NCI-H1436 treated with DMSO at 0.1 percent for 48 hours (cell line): ENCODE measurements around the gene CEBPG.

ENCODE experiments used
- DNase-seq: peaks from one replicate; lab custom pipeline; 2025; lab: John Stamatoyannopoulos, UW

The CEBPG gene

DNA sequence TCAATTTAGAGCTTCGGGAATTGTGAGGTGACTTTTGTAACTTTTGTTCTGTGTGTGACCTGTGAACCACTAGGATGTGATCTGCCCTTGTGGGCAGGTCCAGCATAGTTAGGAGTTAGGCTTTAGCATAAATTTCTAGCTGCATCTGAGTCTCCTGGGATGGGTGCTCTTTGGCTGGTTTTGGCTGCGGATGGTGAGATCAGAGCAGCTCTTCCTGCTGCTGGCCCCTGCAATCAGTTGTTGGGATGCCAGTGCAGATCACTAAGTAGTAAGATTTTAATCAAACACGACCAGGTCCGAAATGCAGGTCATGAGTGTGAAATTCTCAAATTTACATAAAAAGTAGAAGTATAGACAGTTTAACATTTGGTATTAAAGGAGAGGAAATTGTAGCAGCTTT lies 8.5 kb downstream of the CEBPG start:
- DNase-seq: no peak

DNA sequence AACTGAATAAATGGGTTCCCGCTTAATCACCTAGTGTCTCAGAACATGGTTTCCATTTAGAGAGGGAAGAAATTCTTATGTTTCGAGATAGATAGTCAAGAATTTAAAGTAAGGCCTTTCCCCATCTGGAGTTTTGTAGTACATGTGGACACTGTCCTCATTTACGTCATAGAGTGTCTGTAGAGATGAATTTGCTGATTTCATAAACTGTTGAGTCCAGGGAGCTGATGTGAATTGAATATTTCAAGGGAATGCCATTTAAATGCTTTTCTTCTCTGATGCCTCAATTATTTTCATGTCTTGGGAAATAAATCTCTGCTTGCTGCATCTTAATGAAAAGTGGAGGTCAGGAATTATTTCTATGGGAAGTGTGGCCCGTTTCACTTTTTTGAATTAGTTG lies 9.5 kb downstream of the CEBPG start:
- DNase-seq: no peak

DNA sequence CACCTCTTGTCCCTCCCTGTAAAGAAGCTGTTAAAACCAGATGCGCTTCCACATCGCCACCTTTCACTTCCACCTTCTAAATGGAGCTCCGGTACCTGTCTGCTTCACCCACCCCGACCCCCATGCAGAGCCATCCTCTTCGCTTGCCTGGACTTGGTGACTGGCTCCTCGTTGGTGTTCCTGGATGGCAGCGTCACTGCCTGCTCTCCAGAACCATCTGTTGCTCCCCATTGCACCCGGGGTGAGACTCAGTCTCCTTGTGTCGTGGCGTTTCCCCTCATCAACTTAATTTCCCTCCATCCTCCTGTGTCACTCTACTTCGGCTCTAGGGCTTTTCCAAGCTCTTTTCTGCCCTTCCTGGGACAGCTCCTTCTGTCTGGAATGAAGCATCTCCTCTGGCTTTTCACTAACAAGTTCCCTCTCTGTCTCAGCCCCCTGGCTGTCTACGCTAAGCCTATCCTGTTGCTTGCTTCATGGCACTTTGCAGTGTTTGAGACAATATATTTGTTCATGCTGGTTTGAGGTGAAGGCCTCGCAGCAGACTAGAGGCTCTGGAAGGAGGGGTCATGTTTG lies 10.3 kb downstream of the CEBPG start:
- no peak for DNase-seq

DNA sequence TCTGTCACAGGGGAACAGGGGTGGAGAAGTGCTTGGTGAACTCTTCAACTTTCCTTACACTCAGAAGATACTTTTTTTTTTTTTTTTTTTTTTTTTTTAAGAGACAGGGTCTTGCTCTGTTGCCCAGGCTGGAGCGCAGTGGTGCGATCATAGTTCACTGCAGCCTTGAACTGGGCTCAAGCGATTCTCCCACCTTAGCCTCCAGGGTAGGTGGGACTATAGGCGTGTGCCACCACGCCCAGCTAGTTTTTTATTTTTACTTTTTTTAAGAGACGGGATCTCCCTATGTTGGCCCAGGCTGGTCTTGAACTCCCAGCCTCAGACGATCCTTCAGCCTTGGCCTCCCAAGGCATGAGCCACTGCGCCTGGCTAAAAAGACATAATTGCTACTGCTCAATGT lies 11.5 kb downstream of the CEBPG start:
- no peak for DNase-seq

DNA sequence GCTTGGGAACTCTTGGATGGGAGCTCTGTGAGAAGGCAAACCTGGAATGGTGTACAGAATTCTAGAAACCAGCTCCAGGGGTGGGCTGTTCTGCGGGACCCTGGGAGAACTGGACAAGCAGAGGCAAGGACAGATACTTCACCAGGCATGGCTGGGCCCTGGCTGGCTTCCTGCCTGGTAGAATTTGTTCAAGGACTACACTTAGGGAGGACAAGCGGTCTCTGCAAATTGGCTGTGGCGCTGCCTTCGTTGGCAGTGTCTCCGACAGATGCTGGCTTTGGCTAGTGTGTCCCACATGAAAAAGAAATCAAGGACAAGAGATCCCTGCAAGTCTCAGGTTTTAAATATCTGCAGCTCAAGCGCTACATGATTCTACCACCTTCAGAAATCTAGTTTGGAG lies 12.4 kb downstream of the CEBPG start:
- DNase-seq: no peak

DNA sequence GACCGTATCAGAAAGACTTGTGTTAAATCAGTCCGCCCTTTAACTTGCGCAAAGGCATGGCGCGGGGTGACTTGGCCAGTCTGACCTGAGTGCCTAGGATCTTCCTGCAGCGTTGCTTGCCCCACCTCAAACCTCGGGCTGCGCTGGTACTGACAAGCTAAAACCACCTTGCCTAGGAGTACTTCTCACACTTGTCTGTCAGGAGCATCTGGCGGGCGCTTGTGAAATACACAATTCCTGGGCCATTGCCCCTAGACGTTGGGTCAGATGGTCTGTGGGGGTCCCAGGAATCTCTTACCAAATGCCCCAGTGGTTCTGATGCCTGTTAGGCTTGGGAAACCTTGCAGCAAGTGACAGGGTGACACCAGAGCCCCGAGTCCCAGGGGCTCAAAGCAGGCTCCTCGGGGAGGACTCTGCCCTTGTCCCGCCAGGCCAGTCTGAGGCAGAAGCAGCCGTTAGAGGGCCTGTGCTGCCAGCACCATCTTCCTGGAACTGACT lies 12.9 kb downstream of the CEBPG start:
- no peak for DNase-seq

DNA sequence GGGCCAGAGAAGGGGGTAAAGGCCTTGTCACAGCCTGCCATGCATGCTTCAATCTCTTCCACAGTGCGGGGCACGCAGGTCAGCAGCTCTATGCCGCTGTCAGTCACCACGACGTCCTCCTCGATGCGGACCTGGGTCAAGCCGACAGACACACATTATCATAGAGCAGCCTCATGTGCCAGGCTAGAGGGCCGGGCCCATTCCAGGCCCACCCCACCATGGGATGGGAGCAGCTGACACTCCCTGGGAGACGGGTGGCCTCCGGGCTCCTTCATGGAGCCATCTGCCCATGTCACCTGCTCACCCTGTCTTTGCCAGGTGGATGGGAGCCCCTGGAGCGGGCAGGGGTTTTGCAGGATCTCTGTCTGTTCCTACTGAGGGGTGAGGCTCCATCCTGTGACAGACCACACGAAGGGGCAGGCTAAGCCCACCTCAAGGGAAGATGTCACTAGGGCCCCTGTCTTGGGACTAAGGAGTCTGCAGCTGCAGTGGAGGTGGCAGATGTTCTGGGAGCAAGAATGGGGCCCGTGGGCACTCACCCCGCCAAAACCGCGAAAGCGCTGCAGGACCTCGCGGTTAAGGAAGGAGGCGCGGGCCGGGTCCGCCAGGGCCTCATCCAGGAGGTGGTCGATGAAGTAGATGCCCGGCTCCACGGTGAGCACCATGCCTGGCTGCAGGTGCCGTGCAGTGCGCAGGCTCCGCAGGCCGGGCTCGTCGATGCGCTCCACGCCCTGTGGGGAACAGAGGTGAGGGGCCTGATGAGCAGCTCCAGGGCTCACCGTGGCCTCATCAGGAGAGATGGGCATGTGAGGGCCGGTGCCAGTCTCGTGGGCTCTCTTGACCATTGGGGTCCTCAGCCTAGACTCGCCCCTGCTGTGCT lies 14.1 kb downstream of the CEBPG start:
- DNase-seq: no peak

DNA sequence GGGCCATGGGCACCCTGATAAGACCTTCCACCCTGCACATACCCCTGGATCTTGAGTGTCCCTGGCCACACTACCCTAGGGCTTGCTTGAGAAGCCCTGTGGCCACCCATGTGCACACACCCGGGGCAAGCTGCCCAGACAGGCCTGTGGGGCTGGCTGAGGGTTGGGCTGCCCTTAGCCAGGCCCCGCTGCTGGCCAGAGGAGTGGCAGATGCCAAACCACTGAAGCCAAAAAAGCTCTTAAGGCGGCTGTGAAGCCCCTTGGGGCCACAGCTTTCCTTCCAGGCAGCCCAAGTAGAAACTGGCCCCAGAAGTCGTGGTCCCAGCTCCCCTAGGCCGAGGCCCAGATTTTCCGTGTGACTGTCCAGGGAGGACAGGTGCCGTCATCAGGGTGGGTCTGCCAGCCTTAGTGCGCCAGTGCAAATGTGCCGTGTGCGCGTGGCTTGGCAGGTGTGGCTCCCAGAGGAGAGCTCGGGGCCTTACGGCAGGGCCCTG lies 14.8 kb downstream of the CEBPG start:
- no peak for DNase-seq

DNA sequence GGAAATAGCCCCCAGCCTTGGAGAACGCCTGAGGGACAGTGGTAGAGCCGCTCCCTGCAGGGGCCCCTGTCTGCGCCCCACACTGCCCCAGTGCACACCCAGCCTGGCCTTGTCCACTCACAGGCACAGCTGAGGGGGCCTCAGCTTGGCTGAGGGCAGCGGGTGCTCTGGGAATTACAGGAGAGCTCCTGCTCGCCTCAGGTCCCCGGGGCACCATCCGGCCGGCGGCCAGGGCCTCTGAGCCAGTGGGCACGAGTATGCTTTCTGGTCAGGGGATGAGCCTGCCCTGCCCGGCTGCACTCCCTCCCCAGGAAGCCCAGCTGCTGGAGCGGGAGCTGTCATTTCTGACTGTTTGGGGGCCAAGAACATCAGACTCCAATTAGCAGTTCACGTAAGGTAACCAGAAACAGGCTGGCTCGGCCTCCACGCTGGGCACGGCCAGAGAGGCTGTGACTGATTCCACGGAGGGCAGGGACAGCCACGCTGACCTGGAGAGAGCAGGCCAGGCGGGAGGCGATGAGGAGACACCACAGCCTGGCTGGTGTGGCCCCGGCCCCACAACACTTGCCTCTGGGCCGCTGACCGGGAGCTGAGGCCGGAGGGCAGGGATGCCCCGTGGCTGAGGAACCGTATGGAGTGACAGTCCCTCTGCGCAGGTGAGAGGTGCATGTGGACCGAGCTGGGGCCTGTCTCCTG lies 15.4 kb downstream of the CEBPG start:
- DNase-seq: no peak

DNA sequence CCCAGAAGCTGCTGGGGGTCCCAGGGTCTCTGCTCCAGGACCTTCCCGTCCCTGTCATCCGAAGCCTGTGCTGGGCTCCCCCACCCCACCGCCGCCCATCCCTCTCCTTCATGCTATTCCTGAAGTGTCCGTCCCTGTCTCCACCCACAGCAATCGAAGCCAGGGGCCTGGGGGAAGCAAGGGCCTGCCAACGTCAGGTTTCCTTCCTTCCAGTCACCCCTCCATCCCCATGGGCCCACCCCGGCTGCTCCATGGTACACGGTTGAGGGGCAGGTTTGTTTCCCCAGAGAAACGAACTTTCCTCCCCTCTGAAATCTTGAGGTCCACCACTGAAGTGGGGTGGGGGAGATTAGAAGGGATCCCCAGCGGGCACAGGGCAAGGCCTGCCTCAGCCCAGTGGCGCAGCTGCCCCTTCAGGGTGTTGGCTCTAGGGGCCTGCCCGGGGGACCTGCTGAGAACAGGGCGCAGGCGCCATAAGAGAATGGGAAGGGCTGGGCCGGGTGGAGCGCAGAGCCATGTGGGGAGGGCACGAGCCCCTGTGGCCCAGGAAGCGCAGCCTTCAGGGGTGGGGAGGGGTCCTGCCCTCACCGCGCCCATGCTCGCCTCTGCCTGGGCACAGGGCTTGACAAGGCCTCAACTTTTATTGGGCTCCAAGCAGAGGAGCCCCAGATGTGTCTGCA lies 16.1 kb downstream of the CEBPG start:
- DNase-seq: no peak

DNA sequence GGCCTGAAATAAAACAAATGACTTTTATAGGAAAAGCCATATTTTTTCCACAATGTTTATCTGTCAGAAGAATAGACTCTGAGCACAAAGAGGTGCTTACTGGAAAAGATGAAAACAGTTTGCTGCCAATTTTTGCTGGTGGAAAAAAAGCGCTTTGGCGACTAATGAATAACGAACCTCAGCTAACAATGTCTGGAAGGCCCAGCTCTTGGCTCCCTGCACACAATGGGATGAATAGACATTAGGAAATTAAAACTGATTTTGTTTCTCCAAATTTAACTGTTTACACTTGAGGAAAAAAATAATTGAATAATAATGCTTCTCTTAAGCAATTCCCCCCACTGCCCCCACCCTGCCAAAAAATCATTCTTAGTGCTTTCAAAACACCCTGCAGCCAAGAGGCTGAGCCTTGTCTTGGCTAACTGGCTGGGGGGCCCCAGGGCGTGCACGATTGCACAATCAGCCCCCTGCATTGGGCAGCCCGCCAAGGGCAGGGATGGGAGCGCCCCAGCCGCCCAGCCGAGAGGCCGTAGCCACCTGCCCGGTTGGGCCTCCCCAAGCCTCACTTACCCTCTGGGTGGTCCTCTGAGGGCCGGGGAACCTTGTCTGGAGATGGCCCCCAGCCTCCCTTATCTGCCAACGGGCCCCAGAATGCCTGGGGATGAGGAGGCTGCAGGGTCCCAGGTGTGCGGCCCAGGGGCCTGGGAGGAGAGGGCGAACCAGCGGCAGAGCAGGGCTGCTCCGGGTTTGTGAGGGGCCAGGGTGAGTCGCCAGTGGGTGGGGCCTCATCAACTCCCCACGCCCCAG lies 16.8 kb downstream of the CEBPG start:
- no peak for DNase-seq

DNA sequence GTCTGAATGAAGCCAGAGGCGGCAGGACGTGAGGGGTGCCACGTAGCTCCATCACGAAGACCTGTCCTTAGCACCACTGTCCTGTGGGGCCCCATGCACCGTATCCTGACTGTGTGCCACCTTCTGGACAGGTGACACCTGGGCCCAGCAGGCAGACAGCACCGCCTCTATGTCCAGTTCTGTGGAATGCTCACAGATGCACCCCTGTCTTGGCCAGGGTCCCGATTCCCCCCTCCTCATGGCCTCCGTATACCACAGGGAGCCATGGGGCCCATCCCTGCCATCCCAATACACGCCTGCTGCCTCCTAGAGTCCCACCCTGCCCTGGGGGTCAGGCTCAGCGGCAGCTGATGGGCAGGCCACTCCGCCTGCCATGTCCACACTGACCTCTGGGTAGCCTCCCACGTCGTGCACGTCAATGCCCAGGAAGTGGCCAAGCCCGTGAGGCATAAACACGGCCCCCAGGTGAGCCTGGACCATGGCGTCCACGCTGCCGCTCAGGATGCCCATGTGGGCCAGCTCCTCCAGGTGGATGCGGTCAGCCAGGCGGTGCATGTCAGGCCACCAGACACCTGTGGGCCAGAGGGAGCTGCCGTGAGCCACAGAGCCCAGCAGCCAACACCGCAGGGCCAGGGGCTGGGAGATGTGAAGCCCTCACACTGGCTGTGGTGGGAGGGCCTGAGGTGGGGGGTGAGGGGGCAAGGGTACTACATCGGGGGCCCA lies 17.6 kb downstream of the CEBPG start:
- no peak for DNase-seq

DNA sequence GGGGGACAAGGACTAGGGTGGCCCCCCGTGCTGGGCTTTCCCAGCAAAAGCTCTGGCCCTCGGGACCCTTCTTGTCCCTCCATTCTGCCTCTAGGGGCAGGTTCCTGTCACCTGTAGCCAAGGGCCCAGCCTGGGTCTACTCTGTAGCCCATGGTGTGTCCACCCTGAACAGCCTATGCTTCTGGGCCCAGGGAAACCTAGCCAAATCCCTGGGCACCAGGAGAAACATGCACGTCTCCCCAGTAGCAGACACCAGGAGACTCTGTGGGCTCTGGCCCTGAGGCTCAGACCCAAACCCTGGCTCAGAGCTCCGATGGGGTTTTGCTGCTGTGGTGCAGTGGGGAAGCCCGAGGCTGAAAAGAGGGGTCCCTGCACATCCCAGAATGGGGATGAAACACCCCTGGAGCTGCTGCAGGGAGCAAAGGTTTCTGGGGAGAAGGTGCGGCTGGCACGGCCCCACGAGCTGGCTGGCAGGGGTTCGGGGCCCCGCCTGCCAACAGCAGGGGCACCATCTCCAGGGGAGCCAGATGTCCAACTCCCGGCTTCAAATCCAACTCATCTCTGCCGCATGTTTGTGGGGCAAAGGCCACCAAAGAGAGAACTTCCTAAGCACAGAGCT lies 18.2 kb downstream of the CEBPG start:
- no peak for DNase-seq

DNA sequence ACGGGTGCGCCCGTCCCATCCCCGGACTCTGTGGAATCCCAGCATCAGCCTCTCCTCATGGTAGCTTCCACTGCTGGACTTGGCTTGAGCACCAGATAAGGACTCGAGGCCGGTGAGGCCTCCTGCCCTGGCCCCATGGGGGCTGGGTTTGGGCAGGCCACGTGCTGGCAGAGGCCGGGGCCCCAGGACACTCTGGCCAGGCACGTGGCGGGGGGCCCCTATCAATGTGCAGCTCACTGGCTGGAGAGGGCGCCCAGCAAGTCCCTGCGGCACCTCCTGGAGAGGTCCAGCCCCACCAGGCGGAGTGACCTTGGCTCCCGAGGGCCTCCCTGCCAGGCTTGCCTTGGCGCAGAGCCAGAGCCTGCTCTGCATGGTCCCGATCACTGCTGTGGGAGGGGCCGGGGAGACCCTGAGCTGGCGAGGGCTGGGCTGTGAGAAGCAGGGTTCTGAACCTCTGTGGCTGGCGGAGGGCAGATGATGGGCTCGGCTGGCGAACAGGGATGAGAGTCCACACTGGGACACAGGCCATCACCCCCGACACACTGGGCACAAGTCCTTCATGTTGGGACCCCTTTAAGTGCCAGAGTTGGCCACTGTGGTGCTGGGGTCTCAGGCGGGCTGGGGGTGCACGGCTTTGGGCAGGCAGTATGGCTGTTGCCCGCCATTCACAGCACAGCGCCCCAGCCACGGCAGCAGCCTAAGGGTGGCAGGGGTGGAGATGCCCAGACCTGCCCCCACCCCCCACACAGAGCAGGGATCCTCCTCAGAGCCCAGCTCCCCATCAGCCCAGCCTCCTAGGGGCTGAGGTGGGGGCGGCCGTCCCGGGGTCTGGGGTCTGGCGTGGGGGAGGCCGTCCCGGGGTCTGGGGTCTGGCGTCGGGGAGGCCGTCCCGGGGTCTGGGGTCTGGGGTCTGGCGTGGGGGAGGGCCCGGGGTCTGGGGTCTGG lies 19.1 kb downstream of the CEBPG start:
- DNase-seq: no peak

DNA sequence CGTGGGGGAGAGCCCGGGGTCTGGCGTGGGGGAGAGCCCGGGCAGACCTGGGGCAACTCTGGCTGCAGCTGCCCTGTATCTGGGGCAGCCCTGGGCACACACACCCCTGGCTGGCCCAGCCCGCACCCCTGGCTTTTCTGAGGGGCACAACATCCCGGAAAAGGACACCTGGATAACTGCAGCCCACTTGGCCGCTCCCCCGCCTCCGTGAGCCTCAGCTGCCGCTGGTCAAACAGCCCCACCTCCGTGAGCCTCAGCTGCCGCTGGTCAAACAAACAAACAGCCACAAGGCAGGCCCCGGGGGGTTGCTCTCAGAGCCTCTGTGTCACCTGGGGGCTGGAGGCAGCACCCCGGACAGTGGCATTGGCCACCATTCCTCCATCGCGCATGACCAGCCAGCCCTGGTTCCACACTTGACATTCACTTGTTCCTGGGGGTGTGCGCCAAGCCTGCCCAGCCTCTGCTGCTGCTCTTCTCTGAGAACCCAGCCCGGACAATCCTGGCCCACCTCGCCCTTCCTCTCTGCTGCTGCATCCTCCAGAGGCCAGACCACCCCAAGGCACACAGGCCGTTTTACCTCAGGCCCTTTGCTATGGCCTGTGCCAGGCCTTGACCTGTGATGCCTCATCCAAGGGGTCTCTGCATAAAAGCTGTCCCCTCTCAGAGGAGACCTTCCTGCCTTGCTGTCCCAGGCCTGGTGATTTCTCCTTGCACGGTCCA lies 19.9 kb downstream of the CEBPG start:
- DNase-seq: no peak

DNA sequence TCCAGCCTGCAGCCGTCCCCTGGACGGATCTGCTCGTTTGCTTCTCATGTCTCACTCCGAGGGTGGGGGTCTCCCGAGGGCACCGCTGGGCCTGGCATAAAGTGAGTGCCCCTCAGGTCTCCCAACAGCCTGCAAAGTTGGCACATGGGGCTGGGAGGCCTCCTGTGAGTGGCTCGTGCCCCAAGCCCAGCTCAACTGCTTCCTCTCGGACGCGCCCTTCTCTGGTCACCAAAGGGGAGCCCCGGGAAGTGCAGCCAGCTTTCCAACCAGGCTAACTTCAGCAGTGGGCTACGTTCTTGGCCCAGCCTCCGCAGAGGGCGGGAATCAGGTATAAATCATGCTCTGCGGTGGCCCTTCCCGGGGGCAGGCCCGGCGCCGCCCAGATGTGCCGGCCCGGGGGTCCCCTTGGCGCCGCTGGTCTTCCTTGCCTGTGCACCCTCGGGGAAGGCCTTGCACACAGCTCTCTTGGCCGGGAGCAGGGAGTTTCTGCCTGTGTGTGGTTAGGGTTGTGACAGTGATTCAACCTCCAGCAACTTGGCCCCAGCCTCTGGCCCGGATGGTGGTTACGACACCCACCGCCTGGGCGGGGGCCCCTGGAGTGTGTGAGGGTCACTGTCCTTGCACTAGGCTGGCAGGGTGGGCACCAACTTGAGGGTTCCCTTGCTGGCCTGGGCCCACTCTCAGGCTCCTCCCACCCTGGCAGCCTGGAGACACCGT lies 20.7 kb downstream of the CEBPG start:
- no peak for DNase-seq

DNA sequence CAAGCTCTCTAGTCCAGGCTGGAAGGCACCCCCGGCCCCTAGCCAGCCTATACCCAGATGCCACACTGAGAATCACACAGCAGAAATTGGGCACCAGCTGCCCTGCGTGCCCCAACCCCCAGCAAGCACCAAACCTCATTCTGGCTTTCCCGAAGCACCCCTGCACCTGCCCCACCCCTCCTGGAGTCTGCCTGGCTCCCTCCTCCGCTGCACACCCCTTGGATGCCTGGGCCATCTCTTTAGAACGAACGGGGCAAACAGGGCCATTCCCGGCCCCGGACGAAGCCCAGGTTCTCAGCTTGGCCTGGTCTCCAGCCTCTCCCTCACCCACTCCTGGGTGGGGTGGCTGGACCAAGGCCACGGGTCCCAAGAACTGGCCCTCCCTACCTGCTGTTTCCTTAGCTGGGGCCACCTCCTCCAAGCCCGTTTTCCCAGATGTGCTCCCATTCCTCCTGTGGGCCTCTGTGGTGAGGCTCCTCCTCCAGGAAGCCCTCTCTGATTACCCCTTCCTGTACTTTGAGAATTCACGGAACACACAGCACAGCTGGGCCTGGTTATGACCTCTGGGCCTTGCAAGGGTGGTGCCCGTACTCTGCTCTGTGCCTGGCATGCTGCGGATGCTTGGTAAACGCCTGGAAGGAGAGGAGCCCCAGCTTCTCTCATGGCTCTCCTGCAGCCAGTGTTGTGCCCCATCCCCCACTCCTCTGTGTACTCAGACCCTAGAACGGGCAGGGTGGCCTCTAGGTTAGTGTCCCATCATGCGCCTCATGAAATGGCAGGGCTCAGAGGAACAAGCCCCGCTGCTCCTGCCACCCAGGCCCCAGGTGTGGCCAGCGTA lies 21.4 kb downstream of the CEBPG start:
- DNase-seq: no peak
